HG03196 (cell line): Measurements from ENCODE around the gene SLC35E2B.
"Not testable (repeated sequence)": the region's sequence is repeated elsewhere in the genome, so short reads cannot be mapped to it uniquely, and the experiment has no call there.

ENCODE experiments used
- ATAC-seq: cut with Tn5 transposase; IDR thresholded peaks from one replicate; pipeline ENCODE4 v1.9.1; 2021; ENCODE audit not compliant: unreplicated experiment

SLC35E2B gene

DNA sequence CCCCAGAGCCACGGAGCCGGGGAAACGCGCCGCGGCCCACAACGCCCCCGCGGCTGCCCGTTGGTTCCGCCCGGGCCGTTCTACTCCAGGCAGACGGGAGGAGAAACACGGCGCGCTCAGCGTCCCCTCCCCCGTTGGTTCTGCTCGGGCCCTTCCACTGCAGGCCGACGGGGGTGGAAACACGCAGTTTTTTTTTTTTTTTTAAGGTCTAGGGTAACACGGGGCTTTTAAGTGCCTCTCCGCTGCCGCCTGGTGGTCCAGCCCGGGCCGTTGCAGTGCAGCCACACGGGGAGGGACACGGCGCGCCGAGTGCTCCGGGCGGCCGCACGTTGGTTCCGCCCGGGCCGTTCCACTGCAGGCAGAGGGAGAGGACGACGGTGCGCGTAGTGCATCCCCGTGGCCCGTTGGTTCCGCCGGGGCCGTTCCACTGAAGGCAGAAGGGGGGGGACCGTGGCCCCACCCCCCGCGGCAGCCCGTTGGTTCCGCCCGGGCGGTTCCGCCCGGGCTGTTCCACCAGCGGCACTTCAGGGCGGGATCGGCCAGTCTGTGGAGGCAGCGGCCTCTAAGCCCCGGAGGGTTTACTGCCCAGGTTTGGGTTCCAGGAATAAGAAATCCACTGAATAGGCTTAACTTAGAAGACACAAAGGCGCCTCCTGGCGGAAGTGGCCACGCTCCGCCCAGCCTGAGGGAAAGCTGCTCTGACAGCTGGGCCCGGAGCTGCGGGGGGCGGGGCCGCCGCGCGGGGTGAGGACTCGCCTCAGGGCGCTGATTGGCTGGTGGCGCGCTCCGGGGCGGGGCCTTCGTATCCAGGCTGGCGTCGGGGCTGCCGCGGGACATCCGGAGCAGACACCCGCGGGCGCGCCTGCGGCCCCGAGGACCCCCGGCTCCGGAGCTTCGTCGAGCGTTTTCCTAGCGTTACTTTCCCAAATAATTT is at the start of gene SLC35E2B:
Gene SLC35E2B, minus strand, starts transcription at position 82 of the 934 bp plus-strand sequence. CDS start 16,096 bp downstream, outside the sequence.
- peak; percentile 83 for ATAC-seq

DNA sequence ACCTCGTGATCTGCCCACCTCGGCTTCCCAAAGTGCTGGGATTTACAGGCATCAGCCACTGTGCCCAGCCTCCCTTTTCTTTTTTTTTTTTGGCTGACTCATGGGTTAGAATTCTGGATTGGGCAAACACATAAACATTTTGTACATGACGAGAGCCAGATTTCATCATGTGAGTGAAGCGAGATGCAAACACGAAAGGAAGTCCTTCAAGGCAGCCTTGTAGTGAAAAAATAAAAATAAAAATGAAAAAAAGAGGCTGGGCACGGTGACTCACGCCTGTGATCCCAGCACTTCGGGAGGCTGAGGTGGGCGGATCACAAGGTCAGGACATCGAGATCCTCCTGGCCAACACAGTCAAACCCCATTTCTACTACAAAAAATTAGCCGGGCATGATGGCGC is 48.4 kb upstream of the SLC35E2B start:
- ATAC-seq: not testable (repeated sequence)

DNA sequence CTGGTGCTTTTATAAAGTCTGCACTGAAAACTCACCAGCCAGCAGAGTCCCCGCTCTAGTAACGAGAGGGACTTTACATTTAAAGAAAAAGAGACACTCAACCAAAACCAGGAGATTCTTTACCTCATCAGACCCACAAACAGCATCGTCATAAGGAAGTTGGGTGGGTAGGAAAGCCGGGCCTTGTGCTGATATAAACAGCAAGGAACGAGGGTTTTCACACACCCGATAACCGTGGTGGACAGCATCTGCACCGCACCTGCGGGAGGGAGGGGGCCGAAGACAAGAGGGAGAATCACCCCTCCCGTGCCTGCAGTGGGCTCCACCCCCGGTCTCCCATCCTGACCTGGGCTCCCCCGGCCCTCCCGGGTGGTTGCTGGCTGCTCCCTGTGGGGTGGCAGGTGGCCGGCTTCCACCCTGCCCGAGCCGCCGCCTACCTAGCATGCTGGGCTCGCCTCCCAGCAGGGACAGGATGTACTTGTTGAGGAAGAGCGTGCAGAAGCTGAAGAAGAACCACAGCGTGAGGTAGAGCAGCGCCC is 46.3 kb upstream of the SLC35E2B start:
- ATAC-seq: not testable (repeated sequence)

DNA sequence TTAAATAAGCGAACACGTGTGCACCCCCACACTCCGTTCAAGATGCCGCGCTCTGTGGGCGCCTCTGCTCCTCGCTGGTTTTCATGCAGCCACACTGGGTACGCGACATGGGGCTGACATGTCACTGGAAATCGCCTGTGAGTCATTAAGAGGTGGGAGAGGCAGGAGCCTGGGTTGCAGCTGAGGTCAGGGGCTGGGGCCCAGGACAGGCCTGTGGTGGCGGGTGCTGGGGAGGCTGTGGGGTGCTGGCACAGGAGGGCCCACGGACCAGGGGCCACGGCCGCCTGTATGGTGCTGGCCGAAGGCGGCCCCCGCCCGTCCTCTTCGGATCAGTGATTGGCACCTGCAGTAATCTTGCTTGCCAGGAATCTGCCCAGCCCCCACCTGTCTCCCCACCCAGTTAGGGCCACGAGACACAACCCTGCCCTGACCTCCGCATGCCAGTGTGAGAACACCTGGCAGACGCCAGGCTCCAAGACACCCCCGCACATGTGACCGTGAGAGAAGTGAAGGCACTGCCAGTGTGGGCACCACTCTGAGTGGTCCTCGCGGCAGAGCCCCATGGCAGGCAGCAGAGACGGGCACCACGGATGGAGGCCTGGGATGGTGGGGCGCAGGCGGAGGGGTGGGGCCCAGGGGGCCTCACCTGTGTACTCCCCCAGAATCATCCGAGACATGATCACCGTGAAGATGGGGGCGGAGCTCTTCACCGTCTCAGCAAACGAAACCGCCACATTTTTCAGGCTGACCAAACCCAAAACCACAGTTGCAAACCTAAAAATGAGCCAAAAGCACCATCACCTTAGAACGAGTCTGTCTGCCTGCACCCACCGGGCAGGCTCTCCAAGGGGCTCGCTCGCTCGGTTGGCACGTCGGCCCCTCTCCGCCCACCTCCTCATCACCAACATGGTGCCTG is 45.3 kb upstream of the SLC35E2B start:
- not testable (repeated sequence) for ATAC-seq

DNA sequence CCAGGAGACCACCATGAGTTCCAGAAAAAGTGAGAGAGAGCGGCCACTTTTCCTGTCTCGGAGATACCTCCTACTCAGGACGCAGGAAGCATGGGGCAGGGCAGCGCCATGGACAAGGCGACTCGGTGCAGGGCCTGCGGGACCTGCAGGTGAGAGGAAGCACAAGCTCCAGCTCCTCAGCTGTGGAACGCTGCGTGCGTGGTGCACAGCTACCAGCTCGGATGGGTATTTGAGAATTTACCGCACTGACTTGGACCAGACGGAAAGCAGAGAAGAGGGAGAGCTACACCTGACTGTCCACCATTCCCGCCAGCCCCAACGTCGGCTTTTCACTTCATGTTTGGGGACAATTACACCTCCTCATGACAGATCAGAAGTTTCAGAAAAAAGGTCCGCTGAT is 39.8 kb upstream of the SLC35E2B start:
- no peak for ATAC-seq

DNA sequence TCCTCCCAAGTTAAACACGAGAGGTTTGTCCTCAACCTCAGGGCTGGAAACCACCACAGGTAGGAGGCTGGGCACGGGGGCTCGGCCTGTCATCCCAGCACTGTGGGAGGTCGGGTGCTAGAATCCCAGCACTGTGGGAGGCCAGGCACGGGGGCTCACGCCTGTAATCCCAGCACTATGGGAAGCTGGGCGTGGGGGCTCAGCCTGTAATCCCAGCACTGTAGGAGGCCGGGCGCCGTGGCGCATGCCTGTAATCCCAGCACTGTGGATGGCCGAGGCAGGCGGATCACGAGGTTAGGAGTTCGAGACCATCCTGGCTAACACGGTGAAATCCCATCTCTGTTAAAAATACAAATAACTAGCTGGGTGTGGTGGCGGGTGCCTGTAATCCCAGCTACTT is 38.3 kb upstream of the SLC35E2B start:
- no peak for ATAC-seq

DNA sequence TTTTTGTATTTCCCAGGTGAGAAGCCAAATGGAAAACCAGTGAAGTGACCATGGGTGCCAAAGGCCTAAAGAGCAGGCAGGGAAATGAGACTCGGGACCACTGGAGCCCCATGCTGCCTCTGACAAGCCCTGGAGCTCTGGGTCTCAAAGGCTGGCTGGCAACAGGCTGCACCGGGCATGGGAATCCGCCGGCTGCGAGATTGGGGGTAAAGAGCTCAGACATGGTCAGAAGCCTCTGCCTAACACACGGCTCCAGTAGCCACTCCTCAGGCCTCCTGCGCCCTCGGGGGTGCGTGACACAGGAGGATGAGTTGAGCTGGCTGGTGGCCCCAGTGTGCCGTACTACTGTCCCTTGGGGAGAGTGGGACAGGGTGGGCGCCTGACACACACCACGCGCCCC is 37.6 kb upstream of the SLC35E2B start:
- ATAC-seq: not testable (repeated sequence)

DNA sequence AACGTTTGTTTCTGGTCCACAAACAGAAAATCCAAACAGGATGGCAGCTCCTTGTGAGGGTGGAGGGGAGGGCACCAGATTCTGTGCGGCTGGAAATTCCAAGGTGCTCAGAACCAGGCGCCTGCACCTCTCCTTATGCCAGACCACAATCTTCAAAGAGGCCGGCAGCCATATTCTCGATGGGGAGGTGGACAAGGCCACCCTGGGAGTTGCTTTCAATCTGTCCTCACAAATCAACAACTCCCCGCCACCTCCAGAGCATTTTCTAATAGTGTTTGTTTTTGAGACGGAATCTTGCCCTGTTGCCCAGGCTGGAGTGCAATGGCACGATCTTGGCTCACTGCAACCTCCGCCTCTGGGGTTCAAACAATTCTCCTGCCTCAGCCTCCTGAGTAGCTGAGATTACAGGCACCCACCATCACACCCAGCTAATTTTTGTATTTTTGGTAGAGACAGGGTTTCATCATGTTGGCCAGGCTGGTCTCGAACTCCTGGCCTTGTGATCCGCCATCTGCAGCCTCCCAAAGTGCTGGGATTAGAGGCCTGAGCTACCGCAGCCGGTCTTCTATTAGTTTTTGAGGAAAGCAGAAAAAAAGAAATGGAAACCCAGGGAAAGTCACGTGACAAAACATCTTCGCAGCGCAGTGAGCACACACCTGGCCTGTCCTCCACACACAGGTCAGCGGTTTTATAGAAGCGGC is 36.7 kb upstream of the SLC35E2B start:
- not testable (repeated sequence) for ATAC-seq

DNA sequence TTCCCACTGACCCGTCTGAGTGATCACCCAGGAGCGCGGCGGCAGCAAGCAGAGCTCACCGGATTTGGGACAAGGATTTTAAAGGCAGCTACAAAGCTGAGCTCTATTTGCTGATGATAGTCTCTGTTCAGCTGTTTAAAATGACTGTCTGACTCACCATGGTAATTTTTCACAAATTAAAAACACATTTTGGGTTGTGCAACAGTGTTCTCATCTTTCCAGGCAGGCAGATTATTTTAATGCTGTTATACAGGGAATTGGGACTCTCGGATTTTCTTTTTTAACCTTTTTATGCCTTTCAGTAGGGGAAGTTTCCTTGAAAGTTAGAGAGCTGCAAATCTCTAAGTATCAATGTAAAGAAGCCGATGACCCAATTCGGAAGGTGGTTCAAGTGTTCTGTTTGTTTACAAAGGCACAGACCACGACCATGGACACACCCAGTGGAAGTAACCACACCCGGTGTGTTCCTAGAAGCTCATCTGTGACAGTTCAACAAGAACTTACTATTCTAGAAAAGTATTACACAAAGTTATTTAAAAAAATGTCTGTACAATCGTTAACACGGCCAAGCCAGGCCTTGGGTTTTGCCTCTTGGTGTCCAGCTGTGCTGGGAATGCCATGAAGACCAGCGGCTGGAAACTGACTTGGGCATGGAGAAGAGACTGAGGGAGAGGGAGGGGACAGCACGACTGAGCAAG is 35.9 kb upstream of the SLC35E2B start:
- not testable (repeated sequence) for ATAC-seq

DNA sequence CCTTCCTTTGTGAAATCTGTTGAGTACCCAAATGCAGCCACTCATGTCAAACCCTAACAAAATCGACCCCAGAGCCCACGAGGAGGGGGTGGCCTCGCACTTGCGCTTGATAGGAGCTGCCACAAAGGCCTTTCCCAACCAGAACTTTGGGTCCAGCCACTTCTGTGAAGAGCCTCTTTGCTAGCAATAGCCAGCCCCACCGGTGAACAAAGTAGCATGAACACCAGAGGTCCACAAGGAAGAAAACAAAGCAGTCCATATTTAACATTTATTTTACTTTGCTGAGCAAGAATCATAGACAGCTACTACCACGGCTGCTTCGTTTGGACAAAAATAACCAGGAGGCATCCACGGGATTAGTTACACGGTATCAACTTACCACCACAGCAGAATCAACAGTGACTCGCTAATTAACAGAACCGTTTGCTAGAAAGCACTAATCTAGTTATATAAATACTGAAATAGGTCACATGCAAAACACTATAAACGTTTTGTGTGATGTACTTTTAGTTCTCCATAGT is 34.6 kb upstream of the SLC35E2B start:
- not testable (repeated sequence) for ATAC-seq

DNA sequence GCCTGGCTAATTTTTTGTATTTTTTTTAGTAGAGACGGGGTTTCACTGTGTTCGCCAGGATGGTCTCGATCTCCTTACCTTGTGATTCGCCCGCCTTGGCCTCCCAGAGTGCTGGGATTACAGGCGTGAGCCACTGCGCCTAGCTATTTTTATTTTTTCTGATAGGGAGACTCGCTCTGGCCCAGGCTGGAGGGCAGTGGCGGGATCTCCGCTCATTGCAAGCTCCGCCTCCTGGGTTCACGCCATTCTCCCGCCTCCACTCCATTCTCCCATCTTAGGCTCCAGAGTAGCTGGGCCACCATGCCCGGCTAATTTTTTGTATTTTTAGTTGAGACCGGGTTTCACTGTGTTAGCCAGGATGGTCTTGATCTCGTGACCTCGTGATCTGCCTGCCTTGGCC is 33.5 kb upstream of the SLC35E2B start:
- ATAC-seq: not testable (repeated sequence)

DNA sequence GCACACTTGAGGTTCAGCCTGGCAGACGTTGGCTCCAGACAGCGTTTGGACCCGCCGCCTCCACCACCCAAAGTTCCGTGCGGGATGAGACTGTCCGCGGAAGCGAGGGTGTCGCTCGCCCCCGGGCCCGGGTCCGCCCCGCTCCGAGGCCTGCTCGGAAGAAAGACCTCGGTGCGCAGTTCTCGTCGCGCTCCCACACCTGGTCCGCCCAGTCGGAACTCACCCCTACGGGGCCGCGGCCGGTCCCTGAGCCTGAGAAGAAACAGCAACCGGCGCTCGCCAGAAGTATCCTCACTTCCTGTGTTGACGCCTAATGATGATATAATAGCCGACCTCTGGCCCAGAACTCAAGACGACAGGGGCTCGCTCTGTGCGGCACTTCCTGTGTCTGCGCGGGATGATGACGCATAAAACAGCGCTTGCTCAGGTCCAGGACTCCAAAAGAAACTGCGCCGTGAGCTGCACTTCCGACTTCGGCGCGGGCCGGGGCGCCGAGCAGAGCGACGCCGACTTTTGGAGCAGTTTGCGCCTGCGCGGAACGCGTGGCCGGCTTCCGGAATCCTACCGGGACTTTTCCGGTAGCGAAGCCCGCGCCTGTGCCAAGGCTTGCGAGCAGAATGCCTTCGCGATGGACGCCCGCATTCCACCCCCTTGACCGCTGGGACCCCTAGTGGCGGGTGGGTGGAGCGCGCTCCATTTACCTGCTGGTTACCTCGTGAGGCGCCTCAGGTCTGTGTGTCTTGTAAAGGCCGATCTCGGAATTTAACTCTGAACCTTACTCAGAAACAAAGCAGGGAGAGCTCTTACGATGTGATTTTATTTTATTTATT is 31.7 kb upstream of the SLC35E2B start, which contains the start of gene CDK11A:
Gene CDK11A, minus strand, starts transcription at position 323 of the 830 bp plus-strand sequence. CDS start 1,539 bp downstream, outside the sequence.
- ATAC-seq: peak; percentile 93

DNA sequence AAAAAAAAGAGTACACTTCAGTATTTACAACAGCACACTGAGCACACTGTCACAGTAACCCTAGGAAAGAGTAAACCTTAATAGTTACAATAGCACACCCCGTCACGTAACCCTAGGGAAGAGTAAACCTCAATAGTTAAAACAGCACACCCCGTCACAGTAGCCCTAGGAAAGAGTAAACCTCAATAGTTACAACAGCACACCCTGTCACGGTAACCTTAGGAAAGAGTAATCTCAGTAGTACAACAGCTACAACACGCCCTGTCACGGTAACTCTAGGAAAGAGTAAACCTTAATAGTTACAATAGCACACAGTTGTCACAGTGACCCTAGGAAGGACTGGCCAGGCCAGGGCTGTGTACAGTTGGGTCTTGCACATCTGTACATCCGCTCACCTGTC is 28.6 kb upstream of the SLC35E2B start:
- no peak for ATAC-seq

DNA sequence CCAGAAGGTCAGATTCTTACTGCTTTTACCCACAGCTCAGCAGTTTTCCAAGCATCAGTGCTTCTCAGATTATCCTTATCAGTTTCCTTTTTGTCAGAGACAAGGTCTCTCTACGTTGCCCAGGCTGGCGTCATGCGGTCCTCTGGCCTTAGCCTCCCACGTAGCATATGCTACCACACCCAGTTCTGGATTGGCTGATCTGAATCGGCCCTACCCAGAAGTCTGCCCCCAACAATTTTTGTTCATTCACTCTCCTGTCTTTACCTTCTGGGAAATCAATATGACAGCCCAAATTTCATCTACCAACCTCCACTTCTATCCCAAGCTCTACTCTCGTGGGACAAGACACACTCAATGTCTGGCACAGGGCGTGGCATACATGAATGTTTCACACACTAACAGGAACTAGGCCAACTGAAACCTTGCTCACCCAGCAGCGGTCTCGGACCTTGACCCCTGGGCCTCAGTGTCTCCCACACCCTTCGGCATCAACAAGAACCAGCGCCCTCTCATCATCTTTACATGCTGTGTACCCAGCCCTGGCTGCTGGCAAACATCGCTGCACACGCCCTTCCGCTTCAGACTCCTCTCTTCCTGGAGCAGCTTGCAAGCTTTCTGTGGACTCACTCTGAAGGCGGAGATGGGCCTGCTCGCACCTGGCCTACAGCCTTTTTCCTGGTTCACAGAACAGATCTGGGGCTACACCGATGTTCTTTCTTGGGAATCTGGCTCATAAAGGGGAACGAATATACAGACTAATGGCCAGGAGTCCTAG is 22.7 kb upstream of the SLC35E2B start:
- not testable (repeated sequence) for ATAC-seq

DNA sequence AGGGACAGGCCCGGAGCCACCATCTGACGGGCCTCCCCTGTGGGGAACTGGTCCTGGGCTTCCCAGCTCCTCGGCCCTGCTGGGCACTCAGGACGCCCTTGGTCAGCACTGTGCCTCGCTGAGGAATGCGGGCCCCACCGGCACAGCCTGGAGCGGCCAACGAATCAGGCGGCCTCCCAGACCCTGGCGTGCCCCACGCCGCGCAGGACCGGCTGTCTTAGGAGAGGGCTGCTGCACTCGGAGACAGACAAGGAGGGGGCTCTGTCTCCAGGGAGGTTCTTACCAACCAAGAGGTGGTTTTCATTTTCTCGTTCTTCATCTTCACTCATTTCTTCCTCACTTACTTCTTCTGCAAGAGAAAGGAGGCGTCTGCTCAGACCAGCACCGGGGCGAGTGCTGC is 15.3 kb upstream of the SLC35E2B start:
- not testable (repeated sequence) for ATAC-seq

DNA sequence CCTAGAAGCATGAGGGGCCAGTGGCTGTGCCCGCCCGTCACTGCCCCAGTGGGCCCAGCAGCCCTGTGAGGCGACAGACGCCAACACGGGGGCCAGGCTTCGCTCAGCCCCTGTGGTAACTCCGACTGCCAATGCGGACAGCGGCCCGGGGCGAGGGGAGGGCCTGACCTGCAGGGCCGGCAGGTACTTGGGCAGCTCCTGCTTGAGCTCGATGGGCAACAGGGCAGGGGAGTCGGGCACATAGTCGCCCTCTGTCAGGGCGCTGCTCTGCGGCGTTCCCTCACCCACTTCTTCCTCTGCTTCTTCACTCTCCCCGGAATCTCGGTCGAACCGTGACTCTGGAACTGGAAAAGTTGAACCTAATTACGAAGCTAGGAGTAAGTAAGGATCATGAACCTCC is 14.6 kb upstream of the SLC35E2B start:
- not testable (repeated sequence) for ATAC-seq

DNA sequence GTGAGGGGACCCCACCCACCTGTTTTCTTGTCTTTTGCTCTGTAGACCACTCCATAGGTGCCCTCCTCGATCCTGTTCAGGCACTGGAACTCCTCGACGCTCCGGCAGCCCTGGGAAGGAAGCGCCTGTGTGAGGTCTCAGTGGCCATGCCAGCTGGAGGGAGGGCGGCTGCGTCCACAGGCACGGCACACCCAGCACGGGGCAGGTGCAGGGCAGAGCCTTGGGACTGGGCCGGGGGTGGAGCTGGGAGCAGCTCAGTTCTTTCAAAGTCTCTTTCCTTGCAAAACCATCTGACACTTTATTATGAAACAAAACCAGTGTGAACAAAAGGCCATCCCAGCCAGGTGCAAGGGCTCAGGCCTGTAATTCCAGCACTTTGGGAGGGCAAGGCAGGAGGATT is 13.0 kb upstream of the SLC35E2B start:
- ATAC-seq: not testable (repeated sequence)
